Measurements from ENCODE around the gene XIST.

XIST gene

GRCh38 chrX:73863852-73864251 is 11.3 kb upstream of the XIST start:
- DNase-seq (ENCODE audit: extremely low read depth, low read depth): no peak
- TF ChIP-seq CTCF (IDR thresholded peaks at IDR 0.05; ENCODE audit: low read depth, low read length, missing control alignments): no peak
- no peak overlapping the region for H3K4me3 ChIP-seq (replicated peaks; ENCODE audit: low read depth, low read length)

GRCh38 chrX:73863268-73863667 is 10.8 kb upstream of the XIST start:
- TF ChIP-seq CTCF (IDR thresholded peaks at IDR 0.05; ENCODE audit: low read depth, low read length, missing control alignments): no peak
- no peak for DNase-seq (ENCODE audit: extremely low read depth, low read depth)
- no peak overlapping the region for H3K4me3 ChIP-seq (replicated peaks; ENCODE audit: low read depth, low read length)

GRCh38 chrX:73859622-73860021 is 7.1 kb upstream of the XIST start:
- DNase-seq (ENCODE audit: extremely low read depth, low read depth): no peak
- no peak overlapping the region for H3K4me3 ChIP-seq (replicated peaks; ENCODE audit: low read depth, low read length)
- no peak for TF ChIP-seq CTCF (IDR thresholded peaks at IDR 0.05; ENCODE audit: low read depth, low read length, missing control alignments)

GRCh38 chrX:73855546-73855945 is 3.0 kb upstream of the XIST start:
- peak; percentile 20 for DNase-seq (ENCODE audit: extremely low read depth, low read depth)
- H3K4me3 ChIP-seq (replicated peaks; ENCODE audit: low read depth, low read length): no peak overlapping the region
- TF ChIP-seq CTCF (IDR thresholded peaks at IDR 0.05; ENCODE audit: low read depth, low read length, missing control alignments): peak; percentile 59

GRCh38 chrX:73852022-73852421 is 492 bp downstream of the XIST start:
- TF ChIP-seq CTCF (IDR thresholded peaks at IDR 0.05; ENCODE audit: low read depth, low read length, missing control alignments): no peak
- H3K4me3 ChIP-seq (replicated peaks; ENCODE audit: low read depth, low read length): no peak overlapping the region
- DNase-seq (ENCODE audit: extremely low read depth, low read depth): no peak

- TF ChIP-seq CTCF (IDR thresholded peaks at IDR 0.05; ENCODE audit: low read depth, low read length, missing control alignments): no peak
- H3K4me3 ChIP-seq (replicated peaks; ENCODE audit: low read depth, low read length): no peak overlapping the region
- DNase-seq (ENCODE audit: extremely low read depth, low read depth): no peak
These were observed 1.2 kb downstream of the XIST start for GRCh38 chrX:73851014-73852009.
